Measurements from ENCODE around the gene FOXP1. TPM values are rescaled to one million over a fixed set of nuclear protein-coding genes. Genes with fewer than 3 reads are reported as not detected.
A peak's percentile ranks its signal among the peaks of the same experiment; 100 is the strongest.

FOXP1 gene
- total RNA-seq, 1 donor from 2014 or later = 27.3 TPM

DNA sequence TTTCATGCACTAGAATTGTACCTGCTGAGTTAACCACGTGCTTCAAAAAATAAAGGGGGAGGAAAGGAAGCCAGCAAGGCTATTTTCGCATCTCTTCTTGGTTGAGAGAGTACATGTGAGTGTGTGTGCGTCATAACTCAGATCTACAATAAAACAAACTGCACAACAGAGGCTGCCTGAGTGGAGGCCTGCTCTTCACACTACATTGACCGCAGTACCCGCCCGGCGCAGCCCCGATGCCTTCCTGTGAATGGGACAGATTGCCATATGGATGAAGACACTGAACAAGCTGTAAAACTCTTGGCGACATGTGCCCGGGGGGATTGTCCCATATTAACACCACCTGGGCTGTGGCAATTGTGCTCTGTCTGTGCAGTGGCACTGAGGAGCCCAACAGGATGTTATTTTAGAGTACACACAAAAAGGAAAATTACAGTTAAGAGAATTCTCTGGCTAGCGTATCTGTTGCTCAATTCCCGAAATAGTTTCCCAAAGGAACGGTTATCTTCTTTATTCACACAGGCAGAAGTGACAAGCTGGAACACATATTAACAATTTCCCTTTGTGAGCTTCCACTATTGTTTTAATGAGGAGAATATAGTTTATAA is 551.5 kb downstream of the FOXP1 start:
- H4K20me1 ChIP-seq (ENCODE audit: low read depth) = peaks cover 12% of the 10 kb centered on the region
- Mint-ChIP-seq H3K9me3 (peaks cover 8% of the 10 kb centered on the region), H3K27ac (no peak overlapping the region), H3K36me3 (peaks cover 19% of the 10 kb centered on the region), H3K4me3 (no peak overlapping the region), H3K27me3 (ENCODE audit: insufficient read depth, low read depth) (no peaks in the 10 kb centered on the region), H3K4me1 (peaks cover 7% of the 10 kb centered on the region)
- no peak overlapping the region for H3K4me3 ChIP-seq
- no peak overlapping the region for H3K4me2 ChIP-seq
- H3K79me2 ChIP-seq (ENCODE audit: low read depth) = no peaks in the 10 kb centered on the region
- no peaks in the 10 kb centered on the region for H3K9me3 ChIP-seq (ENCODE audit: low read depth)
- H3K36me3 ChIP-seq = no peaks in the 10 kb centered on the region
- H3F3A ChIP-seq (ENCODE audit: low read depth) = no peaks in the 10 kb centered on the region
- no peak for DNase-seq (ENCODE audit: low spot score)
- no peaks in the 10 kb centered on the region for H3K27me3 ChIP-seq
- no peak overlapping the region for H3K9ac ChIP-seq
- H2AFZ ChIP-seq (replicated peaks) = no peak overlapping the region
- H3K27ac ChIP-seq = no peak overlapping the region
- peaks cover 1% of the 10 kb centered on the region for H3K4me1 ChIP-seq
- TF ChIP-seq, protein P1, sequence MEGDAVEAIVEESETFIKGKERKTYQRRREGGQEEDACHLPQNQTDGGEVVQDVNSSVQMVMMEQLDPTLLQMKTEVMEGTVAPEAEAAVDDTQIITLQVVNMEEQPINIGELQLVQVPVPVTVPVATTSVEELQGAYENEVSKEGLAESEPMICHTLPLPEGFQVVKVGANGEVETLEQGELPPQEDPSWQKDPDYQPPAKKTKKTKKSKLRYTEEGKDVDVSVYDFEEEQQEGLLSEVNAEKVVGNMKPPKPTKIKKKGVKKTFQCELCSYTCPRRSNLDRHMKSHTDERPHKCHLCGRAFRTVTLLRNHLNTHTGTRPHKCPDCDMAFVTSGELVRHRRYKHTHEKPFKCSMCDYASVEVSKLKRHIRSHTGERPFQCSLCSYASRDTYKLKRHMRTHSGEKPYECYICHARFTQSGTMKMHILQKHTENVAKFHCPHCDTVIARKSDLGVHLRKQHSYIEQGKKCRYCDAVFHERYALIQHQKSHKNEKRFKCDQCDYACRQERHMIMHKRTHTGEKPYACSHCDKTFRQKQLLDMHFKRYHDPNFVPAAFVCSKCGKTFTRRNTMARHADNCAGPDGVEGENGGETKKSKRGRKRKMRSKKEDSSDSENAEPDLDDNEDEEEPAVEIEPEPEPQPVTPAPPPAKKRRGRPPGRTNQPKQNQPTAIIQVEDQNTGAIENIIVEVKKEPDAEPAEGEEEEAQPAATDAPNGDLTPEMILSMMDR (IDR thresholded peaks at IDR 0.05) = no peak
- no peak for TF ChIP-seq EZH2phosphoT487 (IDR thresholded peaks at IDR 0.05)
- no peak for TF ChIP-seq EZH2 (IDR thresholded peaks at IDR 0.05)

DNA sequence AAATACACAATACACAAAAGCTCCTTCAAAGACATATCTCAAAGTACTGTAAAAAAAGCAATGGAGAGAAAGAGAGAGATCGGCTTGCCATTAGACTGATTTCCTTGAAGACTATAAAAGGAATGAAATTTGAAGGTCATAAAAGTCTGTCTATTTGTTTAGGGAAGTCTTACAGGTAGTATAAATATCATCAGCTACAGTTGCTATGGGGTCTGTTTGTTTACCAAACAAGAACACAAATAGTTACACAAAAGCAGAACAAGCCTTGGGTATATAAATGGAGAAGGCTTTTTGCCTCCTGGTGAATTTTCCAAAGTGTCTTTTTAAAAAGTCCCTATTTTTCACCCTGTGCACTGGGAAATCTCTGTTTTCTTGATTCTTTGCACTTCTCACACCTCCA is 552.3 kb downstream of the FOXP1 start:
- Histone ChIP-seq H3K9ac (no peak overlapping the region), H2AFZ (replicated peaks) (no peak overlapping the region), H3K79me2 (ENCODE audit: low read depth) (no peaks in the 10 kb centered on the region), H3K27me3 (no peaks in the 10 kb centered on the region), H3K4me3 (no peak overlapping the region), H3K9me3 (ENCODE audit: low read depth) (no peaks in the 10 kb centered on the region), H3K4me2 (no peak overlapping the region), H4K20me1 (ENCODE audit: low read depth) (peaks cover 12% of the 10 kb centered on the region), H3K36me3 (no peaks in the 10 kb centered on the region), H3F3A (ENCODE audit: low read depth) (no peaks in the 10 kb centered on the region), H3K27ac (no peak overlapping the region), H3K4me1 (peaks cover 5% of the 10 kb centered on the region)
- no peak overlapping the region for H3K4me3 Mint-ChIP-seq
- H3K36me3 Mint-ChIP-seq = peaks cover 19% of the 10 kb centered on the region
- no peaks in the 10 kb centered on the region for H3K27me3 Mint-ChIP-seq (ENCODE audit: insufficient read depth, low read depth)
- peaks cover 7% of the 10 kb centered on the region for H3K4me1 Mint-ChIP-seq
- peaks cover 8% of the 10 kb centered on the region for H3K9me3 Mint-ChIP-seq
- H3K27ac Mint-ChIP-seq = peak overlapping the region; percentile 50
- no peak for TF ChIP-seq EZH2phosphoT487 (IDR thresholded peaks at IDR 0.05)
- TF ChIP-seq, protein P1 (IDR thresholded peaks at IDR 0.05) = no peak
- no peak for TF ChIP-seq EZH2 (IDR thresholded peaks at IDR 0.05)
- no peak for DNase-seq (ENCODE audit: low spot score)

DNA sequence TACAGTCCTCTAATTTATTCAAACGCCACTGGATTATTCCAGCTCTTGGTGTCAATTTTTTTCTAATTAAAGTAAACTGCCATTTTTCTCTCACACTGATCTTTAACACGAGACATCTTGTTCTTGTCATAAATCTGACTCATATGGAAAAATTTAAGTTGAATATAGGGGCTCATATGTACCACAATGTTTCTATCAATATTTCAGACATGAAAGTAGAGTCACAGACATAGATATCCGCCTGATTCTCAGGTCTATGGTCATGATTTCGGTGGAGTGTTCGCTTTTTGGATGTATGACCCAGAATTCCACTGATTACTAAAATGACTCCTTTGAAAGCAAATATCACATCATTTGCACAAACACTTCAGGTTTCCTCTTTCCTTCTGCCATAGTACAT is 552.8 kb downstream of the FOXP1 start:
- Mint-ChIP-seq H3K27ac (no peak overlapping the region), H3K36me3 (peaks cover 19% of the 10 kb centered on the region), H3K4me1 (peaks cover 7% of the 10 kb centered on the region), H3K9me3 (peaks cover 8% of the 10 kb centered on the region), H3K27me3 (ENCODE audit: insufficient read depth, low read depth) (no peaks in the 10 kb centered on the region), H3K4me3 (no peak overlapping the region)
- DNase-seq (ENCODE audit: low spot score) = no peak
- H3K9me3 ChIP-seq (ENCODE audit: low read depth) = no peaks in the 10 kb centered on the region
- no peaks in the 10 kb centered on the region for H3F3A ChIP-seq (ENCODE audit: low read depth)
- H3K27me3 ChIP-seq = no peaks in the 10 kb centered on the region
- TF ChIP-seq EZH2 (IDR thresholded peaks at IDR 0.05) = no peak
- TF ChIP-seq, protein P1 (IDR thresholded peaks at IDR 0.05) = no peak
- no peak for TF ChIP-seq EZH2phosphoT487 (IDR thresholded peaks at IDR 0.05)
- peaks cover 12% of the 10 kb centered on the region for H4K20me1 ChIP-seq (ENCODE audit: low read depth)
- H3K4me2 ChIP-seq = no peak overlapping the region
- no peaks in the 10 kb centered on the region for H3K36me3 ChIP-seq
- H3K4me3 ChIP-seq = no peak overlapping the region
- no peak overlapping the region for H3K9ac ChIP-seq
- H3K27ac ChIP-seq = no peak overlapping the region
- H2AFZ ChIP-seq (replicated peaks) = no peak overlapping the region
- peaks cover 5% of the 10 kb centered on the region for H3K4me1 ChIP-seq
- H3K79me2 ChIP-seq (ENCODE audit: low read depth) = no peaks in the 10 kb centered on the region

All from neural progenitor cell (in vitro differentiated cells).